ENCODE results near the gene DTNBP1.

The DTNBP1 gene

GRCh38 chr6:15528870-15529269 lies 134.0 kb downstream of the DTNBP1 start:
- H3K4me3 ChIP-seq (ENCODE audit: insufficient read length, low read depth), result no peak overlapping the region
- H3K27me3 ChIP-seq (ENCODE audit: insufficient read depth, insufficient read length), result no peaks in the 10 kb centered on the region
- H3K36me3 ChIP-seq (ENCODE audit: insufficient read depth, insufficient read length, low read length), result peaks cover 8% of the 10 kb centered on the region
- H3K9me3 ChIP-seq (ENCODE audit: insufficient read depth, low read length), result peaks cover 22% of the 10 kb centered on the region
- DNase-seq (ENCODE audit: low read depth, low spot score), result no peak
- no peak overlapping the region for H3K9ac ChIP-seq (ENCODE audit: insufficient read length, low read depth)
- no peaks in the 10 kb centered on the region for H3K4me1 ChIP-seq (ENCODE audit: insufficient read depth, insufficient read length)
- TF ChIP-seq ZNF274 (IDR thresholded peaks at IDR 0.05; ENCODE audit: low read depth, low read length) (no peak), SUZ12 (IDR thresholded peaks at IDR 0.05; ENCODE audit: extremely low read depth, insufficient read depth, insufficient read length) (no peak), YY1 (IDR thresholded peaks at IDR 0.05; ENCODE audit: insufficient read depth, insufficient read length) (no peak)

DNA sequence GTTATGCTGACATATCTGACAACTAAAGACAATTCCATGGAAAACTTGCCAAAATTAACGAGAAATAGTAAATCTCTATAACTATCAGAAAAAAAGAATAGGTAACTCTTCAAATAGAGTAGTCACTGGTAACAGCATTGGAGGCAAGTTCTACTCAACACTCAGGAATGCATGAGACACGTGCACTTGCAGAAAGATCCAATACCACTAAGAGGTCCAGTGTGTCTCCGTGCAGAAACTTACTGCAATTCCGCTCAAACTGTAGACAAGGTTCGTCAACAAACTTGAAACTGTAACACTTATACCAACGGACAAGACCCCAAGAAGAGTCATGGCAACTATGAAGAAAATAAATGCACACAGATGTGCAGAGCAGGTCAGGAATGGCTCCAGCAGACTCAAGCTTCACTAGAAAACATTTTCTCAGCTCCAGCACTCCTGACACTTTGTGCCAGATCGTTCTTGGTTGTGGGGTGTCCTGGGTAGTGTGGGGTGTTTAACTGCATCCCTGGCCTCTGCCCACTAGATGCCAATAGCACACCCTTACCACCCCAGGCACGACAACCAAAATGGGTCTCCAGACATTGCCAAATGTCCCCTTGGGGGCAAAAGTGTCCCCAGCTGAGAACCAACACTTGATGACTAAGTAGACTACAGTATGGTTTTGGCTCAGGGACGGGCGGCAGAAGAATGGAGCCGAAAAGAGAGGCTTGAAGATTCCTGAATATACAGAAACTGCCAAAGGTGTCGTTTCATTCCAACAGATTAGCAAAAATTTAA lies 134.8 kb downstream of the DTNBP1 start:
- Histone ChIP-seq H3K9me3 (ENCODE audit: insufficient read depth, low read length) (peaks cover 22% of the 10 kb centered on the region), H3K36me3 (ENCODE audit: insufficient read depth, insufficient read length, low read length) (peaks cover 16% of the 10 kb centered on the region), H3K4me1 (ENCODE audit: insufficient read depth, insufficient read length) (no peaks in the 10 kb centered on the region), H3K4me3 (ENCODE audit: insufficient read length, low read depth) (no peak overlapping the region), H3K9ac (ENCODE audit: insufficient read length, low read depth) (no peak overlapping the region), H3K27me3 (ENCODE audit: insufficient read depth, insufficient read length) (no peaks in the 10 kb centered on the region)
- no peak for TF ChIP-seq SUZ12 (IDR thresholded peaks at IDR 0.05; ENCODE audit: extremely low read depth, insufficient read depth, insufficient read length)
- no peak for TF ChIP-seq ZNF274 (IDR thresholded peaks at IDR 0.05; ENCODE audit: low read depth, low read length)
- TF ChIP-seq YY1 (IDR thresholded peaks at IDR 0.05; ENCODE audit: insufficient read depth, insufficient read length), result no peak
- no peak for DNase-seq (ENCODE audit: low read depth, low spot score)

GRCh38 chr6:15526212-15526701 lies 136.6 kb downstream of the DTNBP1 start:
- DNase-seq (ENCODE audit: low read depth, low spot score), result no peak
- H3K4me1 ChIP-seq (ENCODE audit: insufficient read depth, insufficient read length), result no peaks in the 10 kb centered on the region
- peaks cover 22% of the 10 kb centered on the region for H3K9me3 ChIP-seq (ENCODE audit: insufficient read depth, low read length)
- no peak for TF ChIP-seq SUZ12 (IDR thresholded peaks at IDR 0.05; ENCODE audit: extremely low read depth, insufficient read depth, insufficient read length)
- no peak for TF ChIP-seq YY1 (IDR thresholded peaks at IDR 0.05; ENCODE audit: insufficient read depth, insufficient read length)
- TF ChIP-seq ZNF274 (IDR thresholded peaks at IDR 0.05; ENCODE audit: low read depth, low read length), result no peak
- H3K27me3 ChIP-seq (ENCODE audit: insufficient read depth, insufficient read length), result no peaks in the 10 kb centered on the region
- peaks cover 27% of the 10 kb centered on the region for H3K36me3 ChIP-seq (ENCODE audit: insufficient read depth, insufficient read length, low read length)
- H3K9ac ChIP-seq (ENCODE audit: insufficient read length, low read depth), result no peak overlapping the region
- no peak overlapping the region for H3K4me3 ChIP-seq (ENCODE audit: insufficient read length, low read depth)

DNA sequence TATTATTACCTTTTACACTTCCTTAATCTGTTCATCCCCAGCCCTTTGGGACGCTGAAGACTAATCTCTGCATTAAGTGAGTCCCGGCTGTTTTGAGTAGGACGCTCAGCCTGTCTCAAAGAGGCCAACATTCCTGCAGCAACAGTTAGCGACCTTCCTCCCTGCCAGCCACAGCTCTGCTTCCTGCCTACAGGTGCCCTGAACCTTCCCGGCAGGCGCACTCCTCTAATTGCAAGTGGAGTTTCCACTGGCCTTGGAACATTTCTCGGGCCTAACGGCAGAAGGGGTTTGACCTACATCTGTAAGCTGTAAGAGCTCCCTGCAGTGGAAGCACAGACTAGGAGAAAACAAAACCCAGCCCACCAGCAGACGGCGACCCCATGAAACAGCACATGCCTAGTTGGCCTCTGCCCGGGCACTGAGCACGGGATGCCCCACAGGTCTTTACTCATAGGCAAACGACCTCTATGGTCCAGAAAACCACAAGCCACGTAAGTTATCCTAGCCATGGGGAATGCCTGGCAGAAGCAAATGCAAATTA lies 137.9 kb downstream of the DTNBP1 start:
- Histone ChIP-seq H3K4me3 (ENCODE audit: insufficient read length, low read depth) (no peak overlapping the region), H3K27me3 (ENCODE audit: insufficient read depth, insufficient read length) (no peaks in the 10 kb centered on the region), H3K9ac (ENCODE audit: insufficient read length, low read depth) (no peak overlapping the region), H3K4me1 (ENCODE audit: insufficient read depth, insufficient read length) (no peaks in the 10 kb centered on the region), H3K36me3 (ENCODE audit: insufficient read depth, insufficient read length, low read length) (peaks cover 32% of the 10 kb centered on the region), H3K9me3 (ENCODE audit: insufficient read depth, low read length) (peaks cover 22% of the 10 kb centered on the region)
- no peak for DNase-seq (ENCODE audit: low read depth, low spot score)
- no peak for TF ChIP-seq ZNF274 (IDR thresholded peaks at IDR 0.05; ENCODE audit: low read depth, low read length)
- no peak for TF ChIP-seq YY1 (IDR thresholded peaks at IDR 0.05; ENCODE audit: insufficient read depth, insufficient read length)
- TF ChIP-seq SUZ12 (IDR thresholded peaks at IDR 0.05; ENCODE audit: extremely low read depth, insufficient read depth, insufficient read length), result no peak

DNA sequence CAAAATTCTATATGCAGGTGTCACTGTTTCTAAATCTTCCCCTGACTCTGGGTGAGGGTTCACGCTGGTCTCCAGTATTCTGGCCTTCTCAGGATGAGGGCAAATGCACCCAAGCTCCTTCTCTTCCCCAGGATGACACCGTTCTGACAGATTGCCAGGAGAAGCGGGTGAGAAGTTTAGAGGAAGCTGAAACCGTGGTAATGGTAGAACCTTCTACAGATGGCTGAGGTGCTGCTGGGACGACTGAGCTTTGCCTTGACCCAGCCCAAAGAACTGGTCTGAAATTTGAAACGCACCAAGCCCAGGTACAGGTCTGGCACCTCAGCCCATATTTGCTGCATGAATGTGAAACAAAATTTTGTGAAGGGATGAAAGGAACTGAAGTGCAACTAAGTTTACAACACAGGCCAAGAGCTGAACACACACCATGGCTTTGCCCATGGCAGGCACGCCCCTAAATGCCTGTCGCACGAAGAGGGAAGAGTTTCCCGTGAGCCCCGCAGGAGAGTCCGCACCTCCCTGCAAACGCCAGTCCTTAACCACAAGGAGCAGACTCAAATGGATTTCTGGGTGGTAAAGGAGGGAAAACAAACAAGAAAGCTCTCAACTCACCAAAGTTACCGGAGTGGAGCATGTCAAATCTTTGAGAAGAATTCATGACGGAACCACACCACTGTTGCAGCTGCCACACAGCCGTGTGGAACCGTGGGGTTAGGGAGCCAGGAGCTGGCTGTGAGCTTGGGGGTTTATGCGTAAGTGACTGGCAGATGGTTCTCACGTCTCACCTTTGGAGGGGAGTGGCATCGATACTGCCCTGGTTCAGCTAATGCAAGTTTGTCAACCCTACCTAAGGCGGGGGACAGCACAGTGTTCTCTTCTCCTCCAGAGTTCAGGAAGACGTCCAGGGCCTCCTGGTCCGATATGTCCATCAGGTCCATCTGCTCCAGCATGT lies 138.9 kb downstream of the DTNBP1 start:
- no peak overlapping the region for H3K9ac ChIP-seq (ENCODE audit: insufficient read length, low read depth)
- H3K4me3 ChIP-seq (ENCODE audit: insufficient read length, low read depth), result no peak overlapping the region
- no peak for DNase-seq (ENCODE audit: low read depth, low spot score)
- H3K27me3 ChIP-seq (ENCODE audit: insufficient read depth, insufficient read length), result no peaks in the 10 kb centered on the region
- H3K4me1 ChIP-seq (ENCODE audit: insufficient read depth, insufficient read length), result no peaks in the 10 kb centered on the region
- H3K9me3 ChIP-seq (ENCODE audit: insufficient read depth, low read length), result peaks cover 22% of the 10 kb centered on the region
- TF ChIP-seq ZNF274 (IDR thresholded peaks at IDR 0.05; ENCODE audit: low read depth, low read length), result no peak
- no peak for TF ChIP-seq SUZ12 (IDR thresholded peaks at IDR 0.05; ENCODE audit: extremely low read depth, insufficient read depth, insufficient read length)
- no peak for TF ChIP-seq YY1 (IDR thresholded peaks at IDR 0.05; ENCODE audit: insufficient read depth, insufficient read length)
- peaks cover 39% of the 10 kb centered on the region for H3K36me3 ChIP-seq (ENCODE audit: insufficient read depth, insufficient read length, low read length)

- Histone ChIP-seq H3K9me3 (ENCODE audit: insufficient read depth, low read length) (peaks cover 17% of the 10 kb centered on the region), H3K27me3 (ENCODE audit: insufficient read depth, insufficient read length) (no peaks in the 10 kb centered on the region), H3K4me3 (ENCODE audit: insufficient read length, low read depth) (no peak overlapping the region), H3K36me3 (ENCODE audit: insufficient read depth, insufficient read length, low read length) (peaks cover 44% of the 10 kb centered on the region), H3K9ac (ENCODE audit: insufficient read length, low read depth) (no peak overlapping the region), H3K4me1 (ENCODE audit: insufficient read depth, insufficient read length) (no peaks in the 10 kb centered on the region)
- DNase-seq (ENCODE audit: low read depth, low spot score), result no peak
- TF ChIP-seq ZNF274 (IDR thresholded peaks at IDR 0.05; ENCODE audit: low read depth, low read length) (no peak), SUZ12 (IDR thresholded peaks at IDR 0.05; ENCODE audit: extremely low read depth, insufficient read depth, insufficient read length) (no peak), YY1 (IDR thresholded peaks at IDR 0.05; ENCODE audit: insufficient read depth, insufficient read length) (no peak)
Observed at GRCh38 chr6:15522856-15523529, 139.8 kb downstream of the DTNBP1 start.

Data from NT2/D1 (cell line).